Keratinocyte (primary cell): Measurements from ENCODE around the gene FBP1.

Experiments
- EZH2 ChIP-seq: IDR thresholded peaks from one replicate; pipeline ENCODE4 v1.6.1; 2012; ENCODE audit warnings: inconsistent platforms, mild to moderate bottlenecking, low read length, moderate library complexity
- TF ChIP-seq, protein P1 (sequence below), 3 experiments: IDR thresholded peaks in 1 of 3; conservative IDR thresholded peaks in 1 of 3; optimal IDR thresholded peaks in 1 of 3; 2 replicates in 2 of 3; 3 replicates in 1 of 3; pipeline versions ENCODE3 to v1.5.1; 2011; ENCODE audit warnings: low read length in 3 of 3, mild to moderate bottlenecking in 3 of 3, moderate library complexity in 2 of 3, control low read depth in 1 of 3, inconsistent platforms in 1 of 3; ENCODE audit not compliant: insufficient read depth in 2 of 3; ENCODE audit errors: extremely low read depth in 1 of 3

DNA sequence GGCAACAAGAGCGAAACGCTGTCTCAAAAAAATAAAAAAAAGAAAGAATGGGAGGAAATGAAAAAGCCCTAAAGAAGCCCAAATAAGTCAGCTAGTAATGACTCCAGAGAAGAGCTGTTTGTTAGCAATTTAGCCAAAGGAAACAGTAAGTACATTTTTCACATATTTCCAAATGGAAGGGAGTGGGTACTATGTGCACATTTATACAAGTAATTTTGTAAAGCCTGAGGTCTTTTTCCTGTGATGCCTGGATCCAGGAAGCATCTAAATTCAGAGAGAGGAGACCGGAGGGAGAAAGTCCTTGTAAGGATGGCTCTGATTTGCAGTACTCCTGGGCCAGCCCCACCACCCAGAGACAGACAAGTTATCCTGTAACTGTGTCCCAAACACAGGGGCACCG lies 14.7 kb downstream of the FBP1 start:
- TF ChIP-seq, protein P1, sequence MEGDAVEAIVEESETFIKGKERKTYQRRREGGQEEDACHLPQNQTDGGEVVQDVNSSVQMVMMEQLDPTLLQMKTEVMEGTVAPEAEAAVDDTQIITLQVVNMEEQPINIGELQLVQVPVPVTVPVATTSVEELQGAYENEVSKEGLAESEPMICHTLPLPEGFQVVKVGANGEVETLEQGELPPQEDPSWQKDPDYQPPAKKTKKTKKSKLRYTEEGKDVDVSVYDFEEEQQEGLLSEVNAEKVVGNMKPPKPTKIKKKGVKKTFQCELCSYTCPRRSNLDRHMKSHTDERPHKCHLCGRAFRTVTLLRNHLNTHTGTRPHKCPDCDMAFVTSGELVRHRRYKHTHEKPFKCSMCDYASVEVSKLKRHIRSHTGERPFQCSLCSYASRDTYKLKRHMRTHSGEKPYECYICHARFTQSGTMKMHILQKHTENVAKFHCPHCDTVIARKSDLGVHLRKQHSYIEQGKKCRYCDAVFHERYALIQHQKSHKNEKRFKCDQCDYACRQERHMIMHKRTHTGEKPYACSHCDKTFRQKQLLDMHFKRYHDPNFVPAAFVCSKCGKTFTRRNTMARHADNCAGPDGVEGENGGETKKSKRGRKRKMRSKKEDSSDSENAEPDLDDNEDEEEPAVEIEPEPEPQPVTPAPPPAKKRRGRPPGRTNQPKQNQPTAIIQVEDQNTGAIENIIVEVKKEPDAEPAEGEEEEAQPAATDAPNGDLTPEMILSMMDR (optimal IDR thresholded peaks at IDR 0.05 in 1 of 3, IDR thresholded peaks at IDR 0.05 in 1 of 3, conservative IDR thresholded peaks at IDR 0.05 in 1 of 3; ENCODE audit: extremely low read depth in 1 of 3, insufficient read depth in 2 of 3, low read length in 3 of 3), result no peak
- no peak for TF ChIP-seq EZH2
